GM19438 (cell line): ENCODE measurements around the gene DUSP1.

Experiments
- ATAC-seq: cut with Tn5 transposase; IDR thresholded peaks from one replicate; pipeline ENCODE4 v1.9.1; 2021; ENCODE audit warnings: low read depth; ENCODE audit not compliant: unreplicated experiment

DUSP1 gene

DNA sequence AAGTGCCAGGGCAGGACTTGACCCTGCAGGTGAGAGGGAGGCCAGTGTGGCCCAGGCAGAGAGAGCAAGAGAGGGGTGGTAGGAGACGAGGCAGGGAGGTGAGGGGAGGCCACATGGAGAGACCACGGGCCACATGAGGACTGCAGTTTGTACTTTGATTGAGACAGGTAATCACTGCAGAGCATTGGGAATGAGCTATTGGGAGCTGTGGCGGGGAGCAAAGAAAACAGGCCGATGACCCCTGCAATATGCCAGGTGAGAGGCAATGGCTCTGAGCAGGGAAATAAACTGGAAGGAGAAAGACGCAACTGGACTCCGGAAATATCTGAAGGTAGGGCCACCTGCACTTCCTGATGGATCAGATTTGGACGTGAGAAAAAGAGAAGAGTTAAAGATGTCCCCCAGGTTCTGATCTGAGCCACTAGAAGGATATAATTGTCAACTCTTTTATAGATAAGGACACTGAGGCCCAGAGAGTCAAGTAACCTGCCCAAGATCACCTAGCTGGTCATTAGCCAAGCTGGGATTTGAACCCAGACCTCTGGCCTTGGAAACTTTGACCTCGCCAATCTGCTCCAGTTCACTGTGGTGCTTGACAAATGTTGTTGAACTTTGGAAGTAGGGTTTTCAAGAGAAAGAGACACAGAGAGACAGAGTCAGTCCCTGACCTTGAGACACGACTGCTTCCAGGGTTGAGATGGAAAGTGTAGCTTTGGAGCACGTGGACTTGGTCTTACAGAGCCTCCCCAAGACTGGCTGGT, 42.3 kb downstream of the DUSP1 start:
- no peak for ATAC-seq

DNA sequence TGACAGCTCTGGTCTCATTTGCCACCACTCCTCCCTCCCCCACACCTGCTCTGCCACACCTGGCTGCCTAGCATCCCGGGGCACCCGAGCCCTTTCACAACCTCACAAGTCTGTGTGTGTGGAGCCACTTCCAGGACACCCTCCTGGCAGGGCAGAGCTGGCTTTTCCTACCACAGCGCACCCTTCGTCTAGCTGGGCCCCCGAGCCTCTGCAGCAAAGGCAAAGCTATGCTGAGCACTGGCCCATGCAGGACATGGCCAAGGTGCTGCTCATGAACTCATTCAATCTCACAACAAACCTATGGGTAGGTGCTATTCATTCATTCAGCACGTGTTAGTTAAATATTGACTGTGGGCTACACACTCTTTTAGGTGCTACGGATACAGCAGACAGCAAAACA, 43.4 kb downstream of the DUSP1 start:
- no peak for ATAC-seq

DNA sequence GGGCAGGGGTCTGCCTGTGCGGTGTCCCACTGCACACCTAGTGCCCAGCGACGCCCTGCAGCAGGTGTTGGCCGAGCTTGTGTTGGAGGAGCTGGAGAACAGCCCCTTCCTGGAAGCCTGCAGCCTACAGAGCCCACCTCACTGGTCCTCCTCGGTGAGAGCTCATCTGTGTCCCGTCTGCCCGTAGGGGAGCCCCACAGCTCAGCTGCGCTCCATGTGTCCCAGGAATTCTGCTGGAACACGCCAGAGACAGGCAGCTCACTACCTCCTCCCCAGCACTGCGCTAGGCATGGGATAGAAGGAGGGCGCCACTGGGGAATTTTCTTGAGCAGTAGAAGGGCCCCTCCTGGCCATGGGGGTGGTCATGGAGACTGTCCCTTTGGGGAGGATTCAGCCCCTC, 44.0 kb downstream of the DUSP1 start:
- no peak for ATAC-seq

DNA sequence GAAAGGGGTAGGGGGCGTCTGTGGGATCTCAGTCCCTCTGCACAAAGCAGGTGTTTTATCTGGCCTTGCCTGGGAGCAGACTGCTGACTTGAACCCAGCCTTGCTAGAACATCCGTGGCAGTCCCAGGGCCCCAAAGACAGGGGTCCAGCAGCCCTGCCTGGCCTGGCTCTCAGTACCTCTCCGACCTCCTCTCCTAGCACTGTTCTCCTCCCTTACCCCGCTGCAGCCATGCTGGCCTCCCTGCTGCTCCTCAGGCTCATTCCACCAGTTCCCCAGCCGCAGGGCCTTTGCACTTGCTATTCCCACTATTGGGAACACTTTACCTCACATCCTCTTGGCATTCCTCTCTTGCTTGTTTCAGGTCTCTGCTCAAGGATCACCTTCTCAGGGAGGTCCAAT, 45.2 kb downstream of the DUSP1 start:
- no peak for ATAC-seq

DNA sequence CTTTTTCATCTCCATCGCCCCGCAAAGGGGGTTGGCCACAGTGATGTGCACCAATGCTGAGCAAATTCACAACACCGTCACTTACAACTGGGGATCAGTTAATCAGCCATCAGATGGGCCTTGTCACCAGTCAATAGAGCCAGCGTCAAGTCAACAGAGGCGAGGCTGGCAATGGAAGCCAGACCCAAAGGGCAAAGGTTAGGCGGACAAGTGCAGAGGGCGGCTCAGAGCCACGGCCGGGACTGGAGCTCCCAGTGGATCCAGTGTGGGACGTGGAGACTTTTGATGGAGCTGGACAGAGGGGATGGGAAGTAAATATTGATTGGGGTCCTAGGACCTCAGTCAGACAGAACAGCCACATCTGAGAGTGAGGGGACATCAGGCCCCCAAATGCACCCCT, 45.7 kb downstream of the DUSP1 start:
- ATAC-seq: no peak

DNA sequence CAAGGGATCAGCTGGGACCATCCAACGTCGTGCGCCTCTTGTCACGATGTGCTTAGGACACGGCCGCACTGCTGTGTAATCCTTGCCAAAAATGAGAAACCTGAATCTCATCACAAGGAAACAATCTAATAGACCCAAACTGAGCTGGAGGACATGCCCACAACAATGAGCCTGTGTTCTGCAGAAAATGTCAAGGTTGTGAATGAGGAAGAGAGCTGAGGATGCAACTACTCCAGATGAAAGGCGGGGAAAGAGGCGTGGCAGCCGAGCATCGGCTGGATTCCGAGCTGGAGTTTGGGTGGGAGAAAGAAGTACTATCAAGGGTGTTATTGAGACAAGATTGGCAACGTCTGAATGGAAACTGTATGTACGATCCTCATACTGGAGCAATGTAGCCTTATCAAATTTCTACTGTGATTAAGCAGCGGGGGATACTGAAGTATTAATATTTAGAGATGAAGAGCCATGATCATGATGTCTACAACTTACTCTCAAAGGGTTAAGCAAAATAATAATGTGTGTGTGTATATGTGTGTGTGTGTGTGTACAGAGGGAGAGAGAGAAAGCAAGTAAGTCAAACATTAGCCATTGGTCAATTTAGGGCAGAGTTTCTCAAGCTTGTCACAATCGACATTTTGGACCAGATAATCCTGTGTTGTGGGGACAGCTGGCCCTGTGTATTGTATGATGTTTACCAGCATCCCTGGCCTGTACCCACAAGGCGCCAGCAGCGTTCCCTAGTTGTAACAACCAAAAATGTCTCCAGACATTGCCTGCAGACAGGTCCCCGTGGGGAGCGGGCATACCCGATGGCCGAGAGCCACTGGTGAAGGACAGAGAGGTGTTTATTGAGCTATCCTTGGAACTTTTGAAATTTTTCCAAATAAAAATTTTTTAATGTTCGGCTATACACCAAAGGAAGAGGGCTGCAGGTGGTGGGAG, 46.5 kb downstream of the DUSP1 start:
- ATAC-seq: no peak

DNA sequence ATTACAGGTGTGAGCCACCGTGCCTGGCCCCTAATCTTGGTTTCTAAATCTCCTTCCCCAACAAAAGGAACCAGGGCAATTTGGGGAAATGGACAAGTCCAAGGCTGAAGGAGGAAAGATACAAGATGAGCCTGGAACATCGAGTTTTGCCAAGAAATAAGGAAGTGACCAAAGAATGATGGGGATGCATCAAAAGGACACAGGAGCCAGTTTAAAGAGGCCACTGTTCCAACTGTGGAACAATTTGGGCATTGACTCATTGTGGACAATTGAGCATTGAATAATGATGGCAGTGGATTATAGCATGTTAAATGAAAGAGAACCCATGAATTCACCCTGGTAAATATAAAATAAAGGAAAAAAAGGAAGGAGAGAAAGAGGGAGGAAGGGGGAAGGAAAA, 47.5 kb downstream of the DUSP1 start:
- ATAC-seq: no peak

DNA sequence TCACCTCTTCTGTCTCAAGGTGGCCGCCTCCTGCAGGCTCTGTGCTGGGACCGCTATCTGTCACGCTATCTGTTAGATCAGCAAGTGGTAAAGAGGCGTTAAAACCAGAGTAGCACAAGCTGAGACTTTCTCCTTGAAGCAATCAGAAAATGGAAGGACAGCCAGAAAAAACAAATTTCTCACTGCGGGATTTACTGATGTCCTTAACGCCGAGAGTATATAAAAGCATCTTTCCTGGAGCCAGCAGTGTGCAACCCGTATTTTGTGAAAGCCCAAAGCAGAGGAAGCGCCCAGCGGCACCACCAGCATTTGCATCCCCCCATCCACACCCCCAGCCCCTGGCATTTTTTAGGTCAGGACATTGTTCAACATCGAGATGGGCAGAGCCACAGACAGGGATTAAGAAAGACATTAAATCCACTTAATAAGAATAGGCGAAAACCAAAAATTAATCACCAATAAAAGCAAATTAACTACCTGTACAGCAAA, 48.6 kb downstream of the DUSP1 start:
- ATAC-seq: no peak

DNA sequence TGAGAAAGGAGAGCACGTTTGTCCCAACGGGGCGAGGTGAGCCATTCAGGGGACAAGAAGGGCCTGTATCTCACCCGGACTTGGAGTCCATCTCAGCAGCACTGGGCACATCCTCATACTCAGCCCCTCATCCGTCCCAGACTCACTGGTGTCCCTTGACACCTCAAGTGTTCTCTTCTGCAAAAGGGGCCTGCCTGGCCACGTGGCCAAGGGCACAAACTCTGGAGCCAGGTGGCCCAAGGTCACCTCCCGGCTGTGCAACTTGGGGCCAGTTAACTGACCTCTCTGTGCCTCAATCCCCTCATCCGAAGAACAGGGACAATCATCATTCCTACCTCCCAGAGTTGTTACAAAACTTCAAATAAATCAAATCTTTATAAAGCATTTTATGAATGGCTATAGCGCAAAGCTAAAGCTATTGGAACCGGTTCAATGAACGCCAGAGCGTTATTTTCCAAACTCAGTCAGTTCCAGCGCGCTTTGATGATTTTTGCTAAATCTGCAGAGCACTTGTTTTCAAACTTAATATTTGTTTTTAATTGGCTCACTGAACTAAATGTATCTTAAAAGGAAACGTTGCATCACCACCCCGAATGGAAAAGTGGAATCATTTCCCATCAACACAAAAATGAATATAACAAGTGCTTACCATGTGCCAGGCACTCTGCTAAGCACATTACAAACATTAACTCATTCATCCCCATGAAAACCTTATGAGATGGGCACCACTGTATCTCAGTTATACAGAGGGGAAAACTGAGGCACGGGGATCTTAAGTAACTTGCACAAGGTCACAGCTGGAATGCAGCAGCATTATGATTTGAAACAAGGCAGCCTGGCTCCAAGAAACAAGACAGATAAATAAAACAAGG, 49.3 kb downstream of the DUSP1 start:
- no peak for ATAC-seq

DNA sequence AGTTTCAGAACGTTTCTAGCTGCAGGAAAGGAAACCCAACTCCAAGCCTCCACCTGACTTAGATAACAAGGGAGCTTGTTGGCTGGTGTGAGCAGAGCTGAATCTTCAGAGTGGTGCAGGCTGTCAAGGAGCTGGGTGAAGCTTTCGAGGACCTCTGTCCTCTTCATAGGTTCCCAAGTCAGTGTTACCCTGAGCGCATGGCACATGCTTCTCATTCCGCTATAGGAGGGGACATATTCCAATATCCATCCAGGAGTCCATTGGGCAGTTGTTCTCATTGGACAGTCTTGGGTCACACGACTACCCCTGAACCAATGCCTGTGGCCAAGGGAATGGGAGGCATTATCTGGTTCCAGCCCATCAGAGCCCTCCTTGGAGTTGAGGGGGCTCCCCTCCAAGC, 50.3 kb downstream of the DUSP1 start:
- no peak for ATAC-seq

DNA sequence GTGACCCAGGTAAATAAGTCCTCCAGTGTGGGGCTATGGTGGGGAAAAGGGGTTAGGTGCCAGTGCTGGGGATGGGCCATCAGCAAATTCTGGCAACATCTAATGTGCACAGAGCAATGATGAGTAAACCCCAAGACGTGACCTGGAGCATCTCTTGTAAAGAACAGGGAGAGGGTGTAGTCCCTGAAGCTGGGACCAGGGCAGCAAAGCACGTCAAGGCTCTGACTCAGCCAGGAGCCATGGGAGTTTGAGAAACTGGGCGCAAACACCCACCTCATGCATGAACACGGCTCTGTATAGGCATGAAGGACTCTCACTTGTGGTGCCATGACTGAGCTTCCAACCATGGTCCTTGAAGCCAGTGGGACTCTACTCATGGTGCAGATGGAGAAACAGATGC, 51.8 kb downstream of the DUSP1 start:
- no peak for ATAC-seq

DNA sequence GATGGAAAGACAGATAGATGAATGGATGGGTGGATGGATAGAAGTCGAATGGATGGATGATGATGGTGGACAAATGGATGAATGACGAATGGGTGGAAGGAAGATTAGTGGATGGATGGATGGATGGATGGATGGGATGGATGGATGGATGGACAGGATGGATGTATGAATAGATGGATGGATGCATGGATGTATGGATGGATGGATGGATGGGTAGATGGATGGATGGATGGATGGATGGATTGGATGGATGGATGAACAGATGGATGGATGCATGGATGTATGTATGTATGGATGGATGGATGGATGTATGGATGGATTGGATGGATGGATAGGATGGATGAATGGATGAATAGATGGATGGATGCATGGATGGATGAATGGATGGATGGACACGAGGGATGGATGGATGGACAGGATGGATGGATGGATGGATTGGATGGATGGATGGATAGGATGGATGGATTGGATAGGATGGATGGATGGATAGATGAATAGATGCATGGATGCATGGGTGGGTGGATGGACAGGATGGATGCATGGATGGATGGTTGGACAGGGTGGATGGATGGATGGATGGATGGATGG, 52.4 kb downstream of the DUSP1 start:
- no peak for ATAC-seq
